CD4-positive, alpha-beta T cell treated with Interleukin-4 for 1 hour (primary cell): ENCODE results near the gene CCDC198.

Experiments used
- DNase-seq, 2 donors: peaks; one replicate each; pipeline ENCODE4 v3.0.0-alpha.2; 2020 to 2022

Gene CCDC198, protein sequence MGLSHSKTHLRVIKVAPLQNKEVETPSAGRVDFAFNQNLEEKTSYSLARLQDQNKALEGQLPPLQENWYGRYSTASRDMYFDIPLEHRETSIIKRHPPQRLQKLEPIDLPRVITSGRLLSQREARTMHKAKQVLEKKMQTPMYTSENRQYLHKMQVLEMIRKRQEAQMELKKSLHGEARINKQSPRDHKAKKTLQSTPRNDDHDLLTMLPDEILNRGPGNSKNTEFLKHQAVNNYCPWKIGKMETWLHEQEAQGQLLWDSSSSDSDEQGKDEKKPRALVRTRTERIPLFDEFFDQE

DNA sequence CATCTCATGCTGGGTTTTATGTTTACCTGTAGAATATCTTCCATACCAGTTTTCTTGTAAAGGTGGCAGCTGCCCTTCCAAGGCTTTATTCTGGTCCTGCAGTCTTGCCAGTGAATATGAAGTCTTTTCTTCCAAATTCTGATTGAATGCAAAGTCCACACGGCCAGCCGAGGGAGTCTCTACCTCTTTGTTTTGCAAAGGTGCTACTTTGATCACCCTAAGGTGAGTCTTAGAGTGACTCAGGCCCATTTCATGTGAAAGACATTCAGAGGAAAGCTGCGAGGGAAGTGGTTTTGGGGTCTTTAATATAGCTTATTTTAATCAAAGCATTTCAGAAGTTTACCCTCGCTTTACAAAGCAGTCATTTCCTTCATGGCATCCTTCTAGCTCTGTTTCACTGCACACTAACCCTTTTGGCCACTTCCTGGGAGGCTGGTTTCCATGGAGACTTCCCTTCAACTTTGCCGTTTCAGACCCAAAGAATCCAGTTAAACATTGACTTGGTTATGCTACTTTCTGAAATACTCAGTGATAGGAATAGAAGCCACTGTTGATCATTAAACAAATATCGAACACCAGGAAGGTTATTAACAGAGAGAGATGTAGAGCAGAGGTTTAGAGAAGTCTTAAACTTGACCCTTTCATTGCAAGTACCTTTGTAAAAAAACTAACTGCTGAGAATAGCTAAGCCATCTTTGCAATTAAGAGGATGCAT is at the start of gene CCDC198:
TSS of gene CCDC198 (minus strand) at position 391 of the 715 bp plus-strand sequence. CDS start at position 249, 142 bp downstream.
- DNase-seq: no peak

DNA sequence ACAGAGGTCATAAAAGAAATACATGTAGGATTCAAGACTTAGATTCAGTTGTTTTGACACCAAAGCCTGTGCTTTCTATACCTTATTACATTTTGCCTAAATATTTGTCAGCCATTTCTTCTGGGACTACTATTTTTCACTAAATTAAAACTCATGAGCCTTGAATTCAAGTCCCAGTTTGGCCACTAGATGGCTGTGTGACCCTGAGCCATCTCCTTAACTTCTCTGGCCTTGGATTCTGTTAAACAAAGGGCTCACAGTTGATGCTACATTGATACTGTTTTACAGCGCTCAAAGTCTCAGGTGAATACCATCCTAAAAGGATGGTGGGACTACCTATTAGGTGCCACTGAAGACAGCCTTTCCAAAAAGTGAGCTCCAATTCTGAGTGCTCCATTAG is 39.6 kb upstream of the CCDC198 start:
- no peak for DNase-seq

DNA sequence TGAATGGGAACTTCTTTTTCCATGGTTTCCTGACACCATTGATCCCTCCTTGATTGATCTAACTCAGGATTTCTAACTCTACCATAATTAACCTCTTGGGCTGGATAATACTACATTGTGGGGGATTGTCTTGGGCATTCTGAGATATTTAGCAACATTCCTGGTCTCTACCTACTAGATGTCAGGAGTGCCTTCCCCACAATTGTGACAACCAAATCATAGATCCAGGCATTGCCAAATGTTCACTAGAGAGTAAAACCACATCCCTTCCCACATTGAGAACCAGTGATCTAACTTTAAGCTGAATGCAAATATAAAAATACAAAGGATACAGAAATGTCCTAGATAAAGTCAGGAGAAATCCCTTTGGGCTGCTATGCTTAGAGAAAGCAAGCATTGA is 36.9 kb upstream of the CCDC198 start:
- DNase-seq: no peak

DNA sequence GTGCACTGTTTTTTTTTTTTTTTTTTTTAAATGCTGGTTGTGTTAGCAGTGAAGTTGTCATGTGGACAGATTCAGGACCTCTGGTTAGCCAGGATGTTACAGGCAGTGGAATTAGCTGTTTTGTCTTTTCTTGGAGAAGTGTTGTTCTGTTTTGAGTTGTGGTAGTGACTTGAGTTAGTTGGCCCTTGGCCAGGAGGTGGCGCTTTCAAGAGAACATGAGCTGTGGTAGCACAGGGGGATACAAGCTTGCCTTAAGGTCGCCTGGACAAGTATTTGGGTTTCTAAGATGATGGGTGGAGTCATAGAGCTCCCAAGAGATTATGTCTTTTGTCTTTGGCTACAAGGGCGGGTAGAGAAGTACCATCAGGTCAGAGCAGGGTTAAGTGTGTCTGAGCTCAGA is 33.3 kb upstream of the CCDC198 start:
- no peak for DNase-seq

DNA sequence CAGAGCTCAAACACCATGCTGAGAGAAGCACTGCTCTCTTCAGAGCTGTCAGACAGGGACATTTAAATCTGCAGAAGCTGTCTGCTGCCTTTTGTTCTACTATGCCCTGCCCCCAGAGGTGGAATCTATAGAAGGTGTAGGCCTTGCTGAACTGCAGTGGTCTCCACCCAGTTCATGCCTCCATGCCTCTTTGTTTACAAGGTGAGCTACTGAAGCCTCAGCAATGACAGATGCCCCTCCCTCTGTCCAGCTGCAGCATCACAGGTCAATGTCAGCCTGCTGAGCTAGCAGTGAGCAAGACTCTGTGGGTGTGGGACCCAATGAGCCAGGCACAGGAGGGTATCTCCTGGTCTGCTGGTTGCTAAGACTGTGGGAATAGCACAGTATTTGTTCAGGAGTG is 25.4 kb upstream of the CCDC198 start:
- no peak for DNase-seq

DNA sequence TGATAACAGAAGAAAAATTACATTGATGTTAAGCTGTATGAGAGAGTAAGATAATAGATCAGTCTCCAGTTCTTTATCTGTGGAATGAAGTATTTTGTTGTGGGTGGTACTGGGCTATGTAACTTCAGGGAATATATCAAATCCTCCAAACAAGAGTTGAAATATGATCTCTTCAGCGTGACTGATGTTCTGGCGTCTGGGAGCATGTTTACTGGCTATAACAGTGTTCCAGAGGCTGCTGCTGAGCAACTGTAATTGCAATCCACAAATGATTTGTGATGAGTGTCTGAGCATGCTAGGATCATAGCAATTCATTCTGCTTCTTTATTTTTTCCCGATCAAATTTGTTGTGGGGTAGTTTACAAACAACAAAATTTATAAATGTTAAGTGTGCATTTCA is 18.6 kb upstream of the CCDC198 start:
- DNase-seq: no peak

DNA sequence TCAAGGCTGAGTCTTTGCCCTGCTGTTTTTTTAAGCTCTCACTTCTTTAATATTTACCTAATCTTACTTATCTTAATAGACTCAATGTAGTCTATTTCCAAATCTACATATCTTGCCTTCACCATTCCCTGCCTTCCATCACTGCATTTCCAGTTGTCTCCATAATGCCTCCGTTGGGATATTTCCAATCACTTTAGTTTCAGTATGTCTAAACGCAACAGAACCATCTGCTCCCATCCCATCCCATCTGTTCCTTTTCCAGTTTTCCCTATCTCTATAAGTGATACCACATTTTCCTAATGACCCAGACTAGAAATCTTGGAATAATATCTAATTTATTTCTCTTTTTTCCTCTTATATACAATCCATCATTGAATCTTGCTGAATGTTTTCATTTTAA is 15.1 kb upstream of the CCDC198 start:
- no peak for DNase-seq

DNA sequence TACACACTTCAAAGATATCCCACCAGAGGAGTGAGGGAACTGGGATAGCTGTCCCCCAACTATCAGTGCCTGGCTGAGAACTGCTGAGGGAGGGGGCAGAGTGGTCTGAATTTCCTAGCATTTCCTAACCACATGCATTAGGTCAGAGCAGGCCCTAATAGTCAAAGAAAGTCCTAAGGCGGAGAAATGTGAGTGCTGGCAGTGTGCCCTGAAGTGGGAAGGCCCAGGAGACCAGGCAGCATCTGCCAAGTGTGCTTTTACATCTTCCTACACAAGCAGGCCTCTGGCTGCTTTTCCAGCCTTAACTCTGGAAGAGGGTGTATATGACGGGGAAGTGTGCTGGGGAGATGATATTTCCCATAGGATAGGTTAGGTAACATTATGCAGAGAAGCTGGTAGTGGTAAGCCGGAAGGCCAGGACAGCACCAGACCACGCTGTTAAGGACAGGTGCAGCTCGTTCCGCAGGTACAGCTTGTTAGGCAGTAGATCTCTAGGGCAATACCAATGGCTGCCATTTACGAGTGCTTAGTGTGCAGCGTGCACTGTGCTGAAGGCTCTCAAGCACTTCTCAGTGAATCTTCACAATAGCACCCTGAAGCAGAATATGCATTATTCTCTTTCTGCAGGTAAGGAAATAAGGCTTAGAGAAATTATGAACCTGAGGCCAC is 9.1 kb upstream of the CCDC198 start:
- no peak for DNase-seq

DNA sequence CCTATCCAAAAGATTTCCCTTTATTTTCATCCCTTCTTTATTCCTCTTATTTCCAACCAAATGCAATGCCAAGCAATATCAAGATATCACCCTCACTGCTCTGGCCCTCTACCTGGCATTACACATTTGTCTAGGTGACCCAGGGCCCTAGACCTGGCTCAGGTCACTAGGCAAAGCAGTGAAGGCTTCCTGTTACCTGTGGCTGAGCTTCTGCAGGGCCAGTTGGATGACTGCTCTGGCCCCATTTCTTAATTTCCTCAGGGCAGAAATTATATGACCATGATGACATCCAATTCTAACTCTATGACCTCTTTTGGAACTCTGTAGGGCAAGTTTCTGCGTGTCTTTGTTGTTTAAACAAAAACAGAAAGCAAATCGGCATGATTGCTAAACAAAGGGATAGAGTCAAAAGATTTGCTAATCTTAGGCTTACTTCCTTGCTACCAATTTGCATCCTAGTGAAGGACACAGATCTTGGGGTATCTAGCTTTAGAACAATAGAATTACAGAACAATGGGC is 7.4 kb upstream of the CCDC198 start:
- no peak for DNase-seq

DNA sequence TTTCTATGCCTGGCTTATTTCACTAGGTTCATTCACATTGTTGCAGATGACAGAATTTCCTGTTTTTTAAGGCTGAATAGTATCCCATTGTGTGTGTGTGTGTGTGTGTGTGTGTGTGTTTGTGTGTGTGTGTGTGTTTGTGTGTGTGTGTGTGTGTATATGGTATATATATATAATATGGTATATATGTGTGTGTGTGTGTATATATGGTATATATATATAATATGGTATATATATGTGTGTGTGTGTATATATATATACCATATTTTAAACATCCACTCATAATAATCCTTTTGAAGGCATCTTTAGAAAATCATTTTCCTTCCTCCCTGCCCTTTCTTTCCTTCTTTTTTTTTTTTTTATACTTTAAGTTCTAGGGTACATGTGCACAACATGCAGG is 5.0 kb upstream of the CCDC198 start:
- no peak for DNase-seq

DNA sequence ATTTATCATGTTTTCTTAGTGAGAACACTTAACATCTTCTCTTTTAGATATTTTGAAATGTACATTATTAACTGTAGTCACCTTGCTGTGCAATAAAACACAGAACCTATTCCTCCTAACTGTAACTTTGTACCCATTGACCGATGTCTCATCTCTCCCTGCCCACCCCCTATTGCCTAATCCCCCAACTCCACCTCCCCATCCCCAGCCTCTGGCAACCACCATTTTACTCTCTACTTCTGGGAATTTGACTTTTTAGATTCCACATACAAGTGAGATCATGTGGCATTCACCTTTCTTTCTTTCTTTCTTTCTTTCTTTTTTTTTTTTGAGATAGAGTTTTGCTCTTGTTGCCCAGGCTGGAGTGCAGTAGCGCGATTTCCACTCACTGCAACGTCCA is 4.4 kb upstream of the CCDC198 start:
- DNase-seq: no peak

DNA sequence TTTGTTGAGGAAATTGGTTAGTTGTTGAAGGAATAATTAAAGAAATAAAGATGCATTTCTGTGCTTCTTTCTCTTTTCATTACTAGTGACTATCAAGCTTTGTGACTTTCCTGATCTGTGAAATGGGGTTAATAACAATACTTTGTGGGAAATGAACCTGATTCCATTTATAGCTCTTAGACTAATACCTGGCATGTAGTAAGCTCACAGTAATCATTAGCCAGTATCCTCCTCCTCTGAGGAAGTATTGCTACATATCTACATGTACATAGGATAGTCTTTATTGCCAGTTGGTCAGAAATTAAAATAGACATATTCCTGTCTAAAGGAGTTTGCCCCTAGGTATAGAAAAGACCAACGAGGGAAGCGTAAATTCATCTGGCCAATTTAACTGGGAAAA is 1.8 kb upstream of the CCDC198 start:
- DNase-seq: no peak

DNA sequence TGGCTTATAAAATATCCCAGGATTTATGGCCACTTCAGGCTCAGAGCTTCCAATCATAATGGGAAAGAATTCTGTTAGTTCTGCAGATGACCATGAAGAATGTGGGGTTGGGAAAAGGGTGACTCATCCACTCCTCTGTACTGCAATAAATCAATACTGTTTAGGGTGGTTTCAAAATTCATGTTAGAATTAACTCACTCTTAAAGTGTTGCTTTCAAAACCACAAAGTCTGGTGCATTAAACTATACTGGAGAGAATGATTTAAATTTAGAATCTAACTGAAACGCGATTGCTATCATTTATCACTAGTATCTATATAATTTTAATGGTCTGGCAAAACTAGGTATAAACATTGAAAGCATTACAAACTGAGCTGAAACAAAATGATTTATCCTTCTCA is 798 bp downstream of the CCDC198 start:
- DNase-seq: no peak

DNA sequence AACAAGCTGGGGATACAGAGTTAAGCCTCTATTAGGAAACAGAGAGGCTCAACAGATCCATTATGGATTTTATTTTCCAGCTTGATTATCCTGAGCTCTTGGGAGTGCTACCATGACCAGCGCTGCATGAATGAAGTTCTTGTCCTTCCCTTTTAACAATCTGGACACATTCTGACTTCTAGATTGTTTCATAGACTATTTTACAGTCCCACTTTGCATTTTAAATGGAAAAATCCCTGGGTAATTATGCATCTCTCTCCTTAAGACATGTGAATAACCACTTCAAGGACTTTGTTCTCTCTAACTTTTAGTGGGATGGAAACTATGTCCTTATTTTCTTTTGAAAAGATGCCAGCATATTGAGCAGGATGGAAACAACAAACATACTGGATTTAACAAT is 2.0 kb downstream of the CCDC198 start:
- no peak for DNase-seq

DNA sequence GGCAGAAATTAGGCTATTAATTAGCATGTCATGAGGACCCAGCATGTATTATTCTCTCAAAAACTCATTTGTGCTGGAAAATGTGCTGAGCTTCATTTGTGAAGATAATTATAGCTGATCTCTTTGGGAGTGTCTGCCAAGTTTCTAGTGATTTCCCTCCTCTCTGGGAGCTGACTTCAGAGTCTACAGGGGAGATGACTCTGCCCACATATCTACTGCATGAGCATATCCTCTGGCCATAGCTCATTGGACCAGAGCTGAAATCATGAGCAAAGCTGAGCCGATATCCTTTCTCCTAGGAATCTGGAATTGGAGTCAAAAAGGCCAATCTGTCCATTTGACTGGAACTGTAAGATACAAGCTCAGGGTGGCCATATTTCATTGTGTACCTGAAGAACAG is 5.9 kb downstream of the CCDC198 start:
- no peak for DNase-seq

DNA sequence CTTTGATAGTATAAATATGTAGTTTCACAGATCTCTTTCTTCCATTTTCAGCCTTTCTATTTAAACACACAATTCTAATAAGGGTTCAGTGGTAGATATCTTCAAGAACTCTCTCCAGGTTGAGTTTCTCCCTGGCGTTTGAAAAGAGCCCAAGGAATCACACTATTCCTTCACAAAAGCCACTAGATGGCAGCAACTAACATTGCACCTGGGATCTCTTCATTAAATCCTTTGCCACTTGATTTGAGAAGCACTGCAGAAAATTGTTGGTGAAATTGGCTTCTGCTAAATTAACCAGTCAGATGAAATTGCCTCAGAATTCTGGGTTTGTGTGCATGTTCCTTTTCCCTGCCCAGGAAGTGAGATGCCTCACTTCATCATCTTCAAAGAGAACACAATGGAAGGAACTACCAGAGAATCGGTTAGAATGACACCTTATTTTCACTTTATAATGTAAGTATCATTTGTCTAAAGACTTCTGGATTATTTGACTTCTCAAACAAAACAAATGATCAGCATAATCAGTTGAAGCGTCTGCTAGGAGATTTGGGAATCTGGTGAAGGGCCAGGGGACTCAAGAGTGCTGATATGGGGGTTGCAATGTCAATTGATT is 6.8 kb downstream of the CCDC198 start:
- DNase-seq: peak in 1 of 2 donors; percentile 2

DNA sequence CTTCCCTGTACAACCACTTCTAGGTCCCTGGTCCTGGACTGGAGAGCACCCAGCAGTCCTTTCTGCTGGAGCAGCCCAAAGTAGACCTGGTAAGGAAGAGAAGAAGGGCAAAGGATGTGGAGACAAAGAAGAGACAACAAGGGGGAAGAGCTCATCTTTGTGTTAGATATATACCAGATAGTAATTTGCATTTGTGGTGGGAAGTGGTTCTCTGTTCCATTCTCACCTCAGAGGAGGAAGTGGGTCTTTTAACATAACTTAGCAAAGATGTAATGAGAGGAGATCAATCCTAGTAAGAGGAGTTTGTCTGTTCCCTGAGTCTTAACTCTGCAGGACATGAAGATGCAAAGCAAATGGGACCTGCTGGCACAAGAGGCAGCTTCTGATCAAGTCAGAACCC is 8.0 kb downstream of the CCDC198 start:
- DNase-seq: no peak

DNA sequence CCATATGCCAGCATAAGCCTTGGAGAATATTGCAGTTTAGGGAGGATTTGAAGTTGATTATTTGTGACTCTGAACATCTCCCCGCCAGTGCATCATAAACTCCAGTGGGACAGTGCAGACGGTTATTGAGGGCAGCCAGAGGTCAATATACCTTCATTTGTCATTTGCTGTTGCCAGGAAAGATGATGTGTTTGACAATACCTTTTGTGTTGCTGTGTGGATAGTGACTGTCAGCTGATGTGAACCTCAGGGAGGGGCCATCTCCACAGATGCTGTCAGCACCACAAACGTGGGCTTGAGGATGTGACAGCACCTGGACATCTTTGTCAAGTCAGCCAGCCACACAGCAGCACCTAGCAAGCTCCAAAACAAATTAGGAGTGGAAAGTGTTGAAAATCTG is 11.5 kb downstream of the CCDC198 start:
- DNase-seq: no peak

DNA sequence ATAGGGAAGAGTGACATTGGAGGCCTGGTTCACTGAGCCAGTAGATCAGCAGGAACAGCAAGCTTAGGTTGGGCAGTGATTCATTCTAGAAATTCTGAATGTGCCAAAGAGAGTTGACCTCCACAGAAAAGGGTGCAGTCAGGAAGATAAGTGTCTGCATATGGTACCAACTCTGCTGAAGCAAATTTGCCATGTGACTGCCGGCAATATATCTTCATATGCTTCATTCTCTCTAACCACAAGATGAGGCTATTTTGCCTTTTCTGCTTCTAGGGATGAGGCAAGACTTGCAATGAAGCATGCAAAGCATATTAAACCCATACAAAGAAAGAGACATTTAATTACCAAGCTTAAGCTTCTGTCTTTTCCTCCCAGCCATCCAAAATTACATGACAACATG is 13.6 kb downstream of the CCDC198 start:
- no peak for DNase-seq

DNA sequence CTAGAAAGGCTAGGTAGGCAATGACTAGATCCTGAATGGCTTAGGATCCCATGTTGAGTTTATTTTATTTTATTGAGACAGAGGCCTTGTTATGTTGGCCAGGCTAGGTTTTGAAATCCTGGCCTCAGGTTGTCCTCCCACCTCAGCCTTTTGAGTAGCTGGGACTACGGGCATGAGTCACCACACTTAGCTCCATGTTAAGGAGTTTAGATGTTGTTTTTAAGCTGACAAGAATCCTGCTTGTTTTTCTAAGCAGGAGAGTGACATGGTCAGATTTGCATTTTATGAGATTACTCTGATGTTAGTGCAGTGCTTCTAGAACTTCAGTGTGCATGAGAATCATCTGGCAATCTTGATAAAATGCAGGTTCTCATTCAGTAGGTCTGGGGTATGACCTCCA is 14.5 kb downstream of the CCDC198 start:
- DNase-seq: no peak

DNA sequence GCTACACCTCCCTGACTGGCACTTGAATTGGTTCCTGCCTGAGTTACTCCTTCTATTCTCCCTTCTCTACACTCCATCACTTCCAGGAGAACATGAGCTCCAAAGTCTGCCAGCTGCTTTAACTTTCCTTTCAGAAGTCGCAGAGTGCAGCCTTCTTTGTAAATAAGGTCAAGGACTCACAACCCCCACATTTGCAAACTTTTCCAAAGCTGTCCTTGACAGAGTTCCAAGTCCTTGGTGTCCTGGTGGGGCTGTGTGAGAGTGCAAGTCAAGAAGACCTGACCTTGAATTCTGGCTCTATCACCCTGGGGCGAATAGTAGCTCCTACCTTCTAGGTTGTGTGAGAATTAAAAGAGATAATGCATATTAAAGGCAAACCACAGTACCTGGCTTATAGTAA is 15.6 kb downstream of the CCDC198 start:
- no peak for DNase-seq

DNA sequence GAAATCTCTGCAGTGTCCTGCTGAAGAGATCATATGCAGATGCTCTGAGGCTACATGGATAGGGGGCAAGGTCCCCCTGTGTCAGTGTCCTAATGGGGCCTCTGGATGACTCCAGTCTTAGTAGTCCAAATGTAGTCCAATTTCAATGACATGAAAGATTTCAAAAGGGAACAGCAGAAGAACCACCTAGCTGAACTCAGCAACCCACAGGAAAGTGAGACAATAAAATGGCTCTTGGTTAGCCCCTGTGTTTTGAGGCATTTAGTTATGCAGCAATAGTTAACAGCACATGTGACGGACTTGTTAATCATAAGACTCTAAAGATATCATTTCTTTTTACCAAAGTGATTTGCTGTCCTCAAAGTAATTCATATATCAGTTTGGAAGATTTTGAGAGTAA is 22.7 kb downstream of the CCDC198 start:
- no peak for DNase-seq

DNA sequence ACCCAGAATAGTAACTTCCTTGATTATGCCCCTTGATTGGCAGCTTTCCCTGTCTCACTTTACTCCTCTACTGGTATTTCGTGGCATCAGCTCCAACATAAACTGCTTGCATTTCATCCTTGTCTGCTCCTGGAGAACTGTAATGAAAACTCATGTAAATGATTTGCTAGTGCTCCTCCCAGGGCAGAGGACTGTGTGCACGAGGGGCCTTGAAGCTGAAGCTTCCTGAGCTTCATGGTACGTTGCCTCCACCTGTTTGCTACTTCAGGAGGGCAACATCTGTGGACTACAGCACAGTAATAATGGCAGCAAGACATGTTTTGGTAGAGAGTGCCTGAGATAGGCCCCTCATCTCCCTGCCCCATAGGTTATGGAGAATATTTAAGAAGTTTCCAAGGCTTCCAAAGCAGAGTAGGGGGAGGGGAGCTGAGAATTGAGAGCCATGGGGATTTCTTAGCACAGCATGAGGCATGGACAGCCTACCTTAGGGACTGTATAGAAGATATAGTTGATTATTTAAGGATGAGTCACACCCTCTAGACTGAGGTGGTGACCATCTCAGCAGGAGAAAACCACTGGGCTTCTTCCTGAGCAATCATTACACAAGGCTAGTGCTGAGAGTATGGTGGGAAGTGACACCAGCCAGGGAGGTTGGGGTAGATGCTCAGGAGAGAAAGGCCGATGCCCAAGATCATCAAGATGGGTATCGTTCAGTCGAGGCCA is 29.5 kb downstream of the CCDC198 start:
- no peak for DNase-seq
